ENCODE measurements around the gene HSPBP1.

- no peak for TF ChIP-seq EZH2 (IDR thresholded peaks at IDR 0.05; ENCODE audit: low read length, unreplicated experiment)
- no peak for TF ChIP-seq CTCF (conservative IDR thresholded peaks at IDR 0.05; ENCODE audit: low read depth, low read length)
- no peak for TF ChIP-seq EZH2phosphoT487 (IDR thresholded peaks at IDR 0.05; ENCODE audit: borderline replicate concordance, low read length)
Measured at GRCh38 chr19:55304279-55304978, 24.5 kb upstream of the HSPBP1 start.

All from PC-3 (cell line).